HCT116 (cell line): ENCODE data around the gene C8A. TPM values are rescaled to one million over a fixed set of nuclear protein-coding genes. Genes with fewer than 3 reads are reported as not detected.

ENCODE experiments used
- ATAC-seq: fragments of 200-7000 bp; cut with Tn5 transposase; 2 replicates; pipeline ENCODE4 v1.9.1; 2020; ENCODE audit warnings: mild to moderate bottlenecking, moderate library complexity
- BruUV-seq: library from RNA; stranded (reverse); fragments of 400-500 nt; replicated peaks from 2 replicates; lab custom pipeline; 2021; lab: Mats Ljungman, UMichigan
- CTCF ChIA-PET: fragments of 300-600 bp; sonication (Branson Sonifier 250); formaldehyde crosslinking; loops from one replicate; lab custom pipeline; 2021; ENCODE audit warnings: antibody characterized with exemption; lab: Charles Lee
- POLR2A ChIA-PET: fragments of 300-600, 350-600 bp; sonication (Branson Sonifier 250); formaldehyde crosslinking; loops from one replicate; lab custom pipeline; 2021; ENCODE audit warnings: antibody characterized with exemption; lab: Charles Lee
- RAD21 ChIA-PET, 2 experiments: fragments of 300-600 bp; sonication (Branson Sonifier 250); formaldehyde crosslinking; loops; one replicate each; lab custom pipeline; 2023; ENCODE audit warnings: low total read pairs in 2 of 2; ENCODE audit not compliant: uncharacterized antibody in 2 of 2, unreplicated experiment in 2 of 2, low non-redundant PET in 1 of 2; lab: Charles Lee
- DNase-seq: peaks from one replicate; pipeline ENCODE4 v3.0.0-alpha.2; 2010; ENCODE audit warnings: low read depth, low spot score
- H2AFZ ChIP-seq: fragments of 200-600 bp; shearing (Covaris generic), sonication (generic); 2 replicates; pipeline ENCODE4 v1.6.1; 2017; ENCODE audit warnings: low read depth, mixed run types, mixed read lengths, antibody characterized with exemption, low read length; ENCODE audit not compliant: poor library complexity, severe bottlenecking
- H3K27ac ChIP-seq: 2 replicates; pipeline ENCODE4 v1.5.1; 2012; ENCODE audit warnings: low read depth, low read length
- H3K27me3 ChIP-seq: fragments of 200-600 bp; sonication (generic); 2 replicates; pipeline ENCODE4 v1.6.1; 2016; ENCODE audit warnings: mixed run types, low read length, mixed read lengths; ENCODE audit not compliant: insufficient read depth
- H3K36me3 ChIP-seq, 2 experiments: fragments of 200-500 bp in 1 of 2; fragments of 200-600 bp in 1 of 2; sonication (Bioruptor generic) in 1 of 2; sonication (generic) in 1 of 2; 2 replicates each; pipeline versions ENCODE4 v1.5.1 to v1.6.1; 2014 to 2016; ENCODE audit warnings: low read length in 2 of 2, inconsistent platforms in 1 of 2, mixed read lengths in 1 of 2, mixed run types in 1 of 2; ENCODE audit not compliant: insufficient read depth in 2 of 2, control insufficient read depth in 1 of 2
- H3K4me1 ChIP-seq, 2 experiments: fragments of 200-600 bp in 1 of 2; sonication (generic) in 1 of 2; 2 replicates each; pipeline versions ENCODE4 v1.5.1 to v1.6.1; 2012 to 2017; ENCODE audit warnings: low read length in 2 of 2, inconsistent platforms in 1 of 2, mild to moderate bottlenecking in 1 of 2, mixed read lengths in 1 of 2, mixed run types in 1 of 2, moderate library complexity in 1 of 2; ENCODE audit not compliant: insufficient read depth in 2 of 2, control insufficient read depth in 1 of 2
- H3K4me2 ChIP-seq: fragments of 200-600 bp; sonication (generic); 2 replicates; pipeline ENCODE4 v1.6.1; 2017; ENCODE audit warnings: mixed run types, low read length, mixed read lengths
- H3K4me3 ChIP-seq, 2 experiments: fragments of 200-600 bp in 1 of 2; sonication (generic) in 1 of 2; replicated peaks in 1 of 2; 2 replicates each; pipeline ENCODE4 v1.5.1; 2011 to 2016; ENCODE audit warnings: low read length in 2 of 2, control low read depth in 1 of 2, low read depth in 1 of 2, mild to moderate bottlenecking in 1 of 2, mixed read lengths in 1 of 2, mixed run types in 1 of 2
- H3K79me2 ChIP-seq: fragments of 200-600 bp; sonication (generic); 2 replicates; pipeline ENCODE4 v1.6.1; 2017; ENCODE audit warnings: mild to moderate bottlenecking, mixed run types, low read length, moderate library complexity, mixed read lengths; ENCODE audit not compliant: insufficient read depth
- H3K9ac ChIP-seq: fragments of 200-600 bp; sonication (generic); 2 replicates; pipeline ENCODE4 v1.6.1; 2016; ENCODE audit warnings: low read length, mixed read lengths
- H3K9me2 ChIP-seq: fragments of 200-600 bp; sonication (generic), shearing (Covaris generic); 2 replicates; pipeline ENCODE4 v1.6.1; 2017; ENCODE audit warnings: mixed run types, mild to moderate bottlenecking, moderate library complexity; ENCODE audit not compliant: insufficient read depth
- H3K9me3 ChIP-seq, 2 experiments: fragments of 200-500 bp in 1 of 2; fragments of 200-600 bp in 1 of 2; sonication (Bioruptor generic) in 1 of 2; sonication (generic) in 1 of 2; 2 replicates each; pipeline ENCODE4 v1.6.1; 2014 to 2017; ENCODE audit warnings: low read length in 2 of 2, mixed read lengths in 2 of 2, inconsistent platforms in 1 of 2, low read depth in 1 of 2, mild to moderate bottlenecking in 1 of 2, mixed run types in 1 of 2, moderate library complexity in 1 of 2; ENCODE audit not compliant: control insufficient read depth in 1 of 2, insufficient read depth in 1 of 2
- H4K20me1 ChIP-seq: fragments of 200-600 bp; sonication (generic), shearing (Covaris generic); 2 replicates; pipeline ENCODE4 v1.6.1; 2017; ENCODE audit warnings: mixed run types, mild to moderate bottlenecking, moderate library complexity; ENCODE audit not compliant: insufficient read depth
- ATF3 ChIP-seq: IDR thresholded peaks from 2 replicates; pipeline ENCODE4 v1.6.1; 2012
- CBX3 ChIP-seq: IDR thresholded peaks from 2 replicates; pipeline ENCODE4 v1.6.1; 2012; ENCODE audit warnings: low read depth
- ELF1 ChIP-seq: IDR thresholded peaks from 2 replicates; pipeline ENCODE4 v1.6.1; 2012; ENCODE audit warnings: low read depth, borderline replicate concordance
- EZH2 ChIP-seq: fragments of 200-600 bp; sonication (generic); IDR thresholded peaks from 2 replicates; pipeline ENCODE4 v1.6.1; 2017; ENCODE audit warnings: antibody characterized with exemption, mixed run types
- FOSL1 ChIP-seq: IDR thresholded peaks from 2 replicates; pipeline ENCODE4 v1.6.1; 2012; ENCODE audit warnings: low read depth
- JUND ChIP-seq: IDR thresholded peaks from 2 replicates; pipeline ENCODE4 v1.6.1; 2012
- POLR2AphosphoS5 ChIP-seq: IDR thresholded peaks from 2 replicates; pipeline ENCODE4 v1.6.1; 2011; ENCODE audit warnings: mild to moderate bottlenecking, low read depth, low read length, moderate library complexity
- REST ChIP-seq: IDR thresholded peaks from 2 replicates; pipeline ENCODE4 v1.6.1; 2012; ENCODE audit warnings: low read depth
- SIN3A ChIP-seq: IDR thresholded peaks from 2 replicates; pipeline ENCODE4 v1.6.1; 2012; ENCODE audit warnings: low read depth
- SP1 ChIP-seq: IDR thresholded peaks from 2 replicates; pipeline ENCODE4 v1.6.1; 2012; ENCODE audit warnings: low read depth
- SRF ChIP-seq: IDR thresholded peaks from 2 replicates; pipeline ENCODE4 v1.6.1; 2012; ENCODE audit warnings: low read depth
- TCF7L2 ChIP-seq: IDR thresholded peaks from 2 replicates; pipeline ENCODE4 v1.7.0; 2011; ENCODE audit warnings: borderline replicate concordance, inconsistent platforms; ENCODE audit not compliant: insufficient read depth, insufficient read length; ENCODE audit errors: extremely low read depth
- YY1 ChIP-seq: IDR thresholded peaks from 2 replicates; pipeline ENCODE4 v1.6.1; 2011; ENCODE audit warnings: low read length, low read depth, moderate library complexity, mild to moderate bottlenecking; ENCODE audit not compliant: insufficient replicate concordance; ENCODE audit errors: extremely low read depth
- ZFX ChIP-seq: fragments of 450-650 bp; IDR thresholded peaks from 2 replicates; pipeline ENCODE4 v1.6.1; 2017
- intact Hi-C: fragments of 100-400 bp; cut with micrococcal nuclease; formaldehyde crosslinking; loops from 2 replicates; pipeline ENCODE4 v1.10.0; 2022
- total RNA-seq: library from RNA; stranded (reverse); gene quantifications from one replicate; pipeline ENCODE4 v1.2.1, GENCODE V29; 2021; ENCODE audit not compliant: unreplicated experiment
- TF ChIP-seq, protein P1 (sequence below): IDR thresholded peaks from 2 replicates; pipeline ENCODE4 v1.6.1; 2012
- TF ChIP-seq, protein P2 (sequence below), 3 experiments: fragments of 200-600 bp in 1 of 3; sonication (generic) in 1 of 3; IDR thresholded peaks in 2 of 3; conservative IDR thresholded peaks in 1 of 3; 2 replicates each; pipeline ENCODE4 v1.5.1; 2012 to 2017; ENCODE audit warnings: low read depth in 2 of 3, low read length in 2 of 3, antibody characterized with exemption in 1 of 3, borderline replicate concordance in 1 of 3, control low read depth in 1 of 3, mild to moderate bottlenecking in 1 of 3, mixed read lengths in 1 of 3, mixed run types in 1 of 3, moderate library complexity in 1 of 3; ENCODE audit not compliant: insufficient read depth in 1 of 3

C8A gene
- total RNA-seq, 1 experiment from 2014 or later: 0.10 TPM

DNA sequence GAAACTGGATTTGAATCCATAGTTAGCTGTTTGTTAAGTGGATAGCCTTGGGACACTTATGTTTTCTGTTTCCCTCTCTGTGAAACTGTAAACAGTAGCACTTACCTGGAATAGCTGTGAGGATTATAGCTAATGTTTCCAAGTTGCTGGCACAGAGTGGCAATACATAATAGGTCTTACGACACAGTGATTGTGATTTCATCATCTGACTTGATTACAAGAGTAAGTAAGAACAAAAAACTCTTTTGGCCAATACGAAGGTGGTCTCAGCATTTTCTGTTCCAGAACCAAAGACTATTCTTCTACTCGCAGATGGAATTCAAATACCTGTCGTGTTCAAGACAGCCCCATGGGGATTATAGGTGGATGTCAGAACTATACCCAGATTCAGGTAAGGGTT, 109.1 kb downstream of the C8A start:
- TF ChIP-seq YY1 (no peak), CBX3 (no peak), ATF3 (no peak), EZH2 (no peak), POLR2AphosphoS5 (no peak), ELF1 (no peak), JUND (no peak), FOSL1 (no peak), SRF (no peak), SP1 (no peak), ZFX (no peak), TCF7L2 (no peak), SIN3A (no peak), REST (no peak)
- TF ChIP-seq, protein P1, sequence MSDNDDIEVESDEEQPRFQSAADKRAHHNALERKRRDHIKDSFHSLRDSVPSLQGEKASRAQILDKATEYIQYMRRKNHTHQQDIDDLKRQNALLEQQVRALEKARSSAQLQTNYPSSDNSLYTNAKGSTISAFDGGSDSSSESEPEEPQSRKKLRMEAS: no peak
- TF ChIP-seq, protein P2, sequence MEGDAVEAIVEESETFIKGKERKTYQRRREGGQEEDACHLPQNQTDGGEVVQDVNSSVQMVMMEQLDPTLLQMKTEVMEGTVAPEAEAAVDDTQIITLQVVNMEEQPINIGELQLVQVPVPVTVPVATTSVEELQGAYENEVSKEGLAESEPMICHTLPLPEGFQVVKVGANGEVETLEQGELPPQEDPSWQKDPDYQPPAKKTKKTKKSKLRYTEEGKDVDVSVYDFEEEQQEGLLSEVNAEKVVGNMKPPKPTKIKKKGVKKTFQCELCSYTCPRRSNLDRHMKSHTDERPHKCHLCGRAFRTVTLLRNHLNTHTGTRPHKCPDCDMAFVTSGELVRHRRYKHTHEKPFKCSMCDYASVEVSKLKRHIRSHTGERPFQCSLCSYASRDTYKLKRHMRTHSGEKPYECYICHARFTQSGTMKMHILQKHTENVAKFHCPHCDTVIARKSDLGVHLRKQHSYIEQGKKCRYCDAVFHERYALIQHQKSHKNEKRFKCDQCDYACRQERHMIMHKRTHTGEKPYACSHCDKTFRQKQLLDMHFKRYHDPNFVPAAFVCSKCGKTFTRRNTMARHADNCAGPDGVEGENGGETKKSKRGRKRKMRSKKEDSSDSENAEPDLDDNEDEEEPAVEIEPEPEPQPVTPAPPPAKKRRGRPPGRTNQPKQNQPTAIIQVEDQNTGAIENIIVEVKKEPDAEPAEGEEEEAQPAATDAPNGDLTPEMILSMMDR (IDR thresholded peaks at IDR 0.05 in 2 of 3, conservative IDR thresholded peaks at IDR 0.05 in 1 of 3; ENCODE audit: borderline replicate concordance in 1 of 3, insufficient read depth in 1 of 3, low read depth in 2 of 3, low read length in 2 of 3): no peak
- TF ChIP-seq, all 23 proteins: peak for 0
- BruUV-seq: no TSS peak
- H4K20me1 ChIP-seq: no peaks in the 10 kb centered on the region
- H3K4me2 ChIP-seq: no peak overlapping the region
- H3K9ac ChIP-seq: no peak overlapping the region
- H3K9me2 ChIP-seq: no peaks in the 10 kb centered on the region
- H2AFZ ChIP-seq: no peak overlapping the region
- H3K27ac ChIP-seq: no peak overlapping the region
- DNase-seq (no peak), ATAC-seq (no peak)
- no peaks in the 10 kb centered on the region for H3K9me3 ChIP-seq
- no peaks in the 10 kb centered on the region for H3K79me2 ChIP-seq
- RAD21 ChIA-PET: no interaction called here
- POLR2A ChIA-PET: no interaction called here
- H3K4me3 ChIP-seq: no peak overlapping the region
- H3K36me3 ChIP-seq: no peaks in the 10 kb centered on the region
- H3K4me1 ChIP-seq: no peaks in the 10 kb centered on the region
- peaks cover 27% of the 10 kb centered on the region; the same call in 1 of the 2 replicates for H3K27me3 ChIP-seq
- CTCF ChIA-PET: no interaction called here
- intact Hi-C loops: loop anchor here (10.0 kb wide), 1 partner anchor 1679 kb away; no protein-coding TSS in a partner anchor
